GM21367 (cell line): Measurements from ENCODE around the gene NCBP1.
A peak's percentile ranks its signal among the peaks of the same experiment; 100 is the strongest.
"Not testable (repeated sequence)": the region's sequence is repeated elsewhere in the genome, so short reads cannot be mapped to it uniquely, and the experiment has no call there.

Experiments used
- ATAC-seq: cut with Tn5 transposase; IDR thresholded peaks from one replicate; pipeline ENCODE4 v1.9.1; 2021; ENCODE audit not compliant: unreplicated experiment

The NCBP1 gene, protein sequence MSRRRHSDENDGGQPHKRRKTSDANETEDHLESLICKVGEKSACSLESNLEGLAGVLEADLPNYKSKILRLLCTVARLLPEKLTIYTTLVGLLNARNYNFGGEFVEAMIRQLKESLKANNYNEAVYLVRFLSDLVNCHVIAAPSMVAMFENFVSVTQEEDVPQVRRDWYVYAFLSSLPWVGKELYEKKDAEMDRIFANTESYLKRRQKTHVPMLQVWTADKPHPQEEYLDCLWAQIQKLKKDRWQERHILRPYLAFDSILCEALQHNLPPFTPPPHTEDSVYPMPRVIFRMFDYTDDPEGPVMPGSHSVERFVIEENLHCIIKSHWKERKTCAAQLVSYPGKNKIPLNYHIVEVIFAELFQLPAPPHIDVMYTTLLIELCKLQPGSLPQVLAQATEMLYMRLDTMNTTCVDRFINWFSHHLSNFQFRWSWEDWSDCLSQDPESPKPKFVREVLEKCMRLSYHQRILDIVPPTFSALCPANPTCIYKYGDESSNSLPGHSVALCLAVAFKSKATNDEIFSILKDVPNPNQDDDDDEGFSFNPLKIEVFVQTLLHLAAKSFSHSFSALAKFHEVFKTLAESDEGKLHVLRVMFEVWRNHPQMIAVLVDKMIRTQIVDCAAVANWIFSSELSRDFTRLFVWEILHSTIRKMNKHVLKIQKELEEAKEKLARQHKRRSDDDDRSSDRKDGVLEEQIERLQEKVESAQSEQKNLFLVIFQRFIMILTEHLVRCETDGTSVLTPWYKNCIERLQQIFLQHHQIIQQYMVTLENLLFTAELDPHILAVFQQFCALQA

DNA sequence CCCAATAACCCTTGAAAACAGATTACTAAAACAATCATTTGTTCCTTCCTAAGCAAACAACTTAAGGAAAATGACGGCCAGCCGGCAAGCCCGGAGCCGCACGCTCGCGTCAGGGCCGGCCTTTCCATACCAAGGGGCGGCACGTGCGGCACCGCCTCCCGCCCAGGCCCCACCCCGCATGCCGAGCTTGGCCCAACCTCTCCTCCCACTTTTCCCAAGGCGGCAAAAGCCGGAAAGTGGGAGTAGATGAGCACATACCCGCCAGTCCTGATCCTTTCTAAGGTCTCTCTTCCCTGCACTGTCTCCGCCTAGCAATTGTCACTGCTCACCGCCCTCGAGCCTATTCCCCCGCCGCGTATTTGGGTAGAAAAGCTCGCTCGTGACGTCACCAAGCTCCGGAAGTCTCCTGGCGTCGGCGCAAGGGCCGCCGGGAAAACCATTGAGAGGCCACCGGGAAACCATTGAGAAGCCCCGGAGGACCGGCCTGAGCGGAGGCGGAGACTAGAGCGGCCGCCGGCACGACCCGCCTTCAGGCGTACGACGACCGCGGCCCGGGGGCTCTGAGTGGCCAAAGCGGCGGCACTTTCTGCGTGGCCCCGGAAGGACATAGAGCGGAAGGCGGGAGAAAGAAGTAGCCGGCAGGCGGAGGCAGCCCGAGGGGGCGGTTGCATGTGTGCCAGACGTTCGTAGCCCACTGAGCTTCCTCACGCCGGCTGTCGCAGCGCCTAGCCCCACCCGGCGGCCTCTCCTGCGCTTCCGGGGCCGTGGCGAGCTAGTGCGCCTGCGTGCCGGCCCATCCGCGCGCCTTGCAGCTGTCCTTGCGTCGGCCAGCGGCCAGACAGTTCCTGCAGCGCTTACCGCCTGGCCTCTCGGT is at the start of gene NCBP1, which contains the start of gene TSTD2:
Gene NCBP1, plus strand, starts transcription at position 837 of the 874 bp plus-strand sequence. CDS start 61 bp downstream, outside the sequence.
Gene TSTD2, minus strand, starts transcription at position 384 of the 874 bp plus-strand sequence. CDS start 5,806 bp downstream, outside the sequence.
- ATAC-seq, result peak; percentile 79

DNA sequence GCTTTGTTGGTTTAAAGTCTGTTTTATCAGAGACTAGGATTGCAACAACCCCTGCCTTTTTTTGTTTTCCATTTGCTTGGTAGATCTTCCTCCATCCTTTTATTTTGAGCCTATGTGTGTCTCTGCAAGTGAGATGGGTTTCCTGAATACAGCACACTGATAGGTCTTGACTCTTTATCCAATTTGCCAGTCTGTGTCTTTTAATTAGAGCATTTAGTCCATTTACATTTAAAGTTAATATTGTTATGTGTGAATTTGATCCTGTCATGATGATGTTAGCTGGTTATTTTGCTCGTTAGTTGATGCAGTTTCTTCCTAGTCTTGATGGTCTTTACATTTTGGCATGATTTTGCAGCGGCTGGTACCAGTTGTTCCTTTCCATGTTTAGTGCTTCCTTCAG is 48.8 kb upstream of the NCBP1 start:
- ATAC-seq, result not testable (repeated sequence)

DNA sequence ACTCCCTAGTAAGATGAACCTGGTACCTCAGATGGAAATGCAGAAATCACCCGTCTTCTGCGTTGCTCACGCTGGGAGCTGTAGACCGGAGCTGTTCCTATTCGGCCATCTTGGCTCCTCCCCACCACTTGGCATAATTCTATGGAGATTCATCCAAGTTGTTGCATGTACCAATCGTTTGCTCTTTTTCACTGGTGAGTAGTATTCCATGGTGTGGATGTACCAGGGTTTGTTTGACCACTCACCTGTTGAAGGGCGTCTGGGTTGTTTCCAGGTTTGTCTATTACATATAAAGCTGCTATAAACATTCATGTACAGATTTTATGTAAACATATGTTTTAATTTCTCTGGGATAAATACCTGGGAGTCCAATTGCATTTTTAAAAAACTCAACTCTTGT is 46.7 kb upstream of the NCBP1 start:
- not testable (repeated sequence) for ATAC-seq

DNA sequence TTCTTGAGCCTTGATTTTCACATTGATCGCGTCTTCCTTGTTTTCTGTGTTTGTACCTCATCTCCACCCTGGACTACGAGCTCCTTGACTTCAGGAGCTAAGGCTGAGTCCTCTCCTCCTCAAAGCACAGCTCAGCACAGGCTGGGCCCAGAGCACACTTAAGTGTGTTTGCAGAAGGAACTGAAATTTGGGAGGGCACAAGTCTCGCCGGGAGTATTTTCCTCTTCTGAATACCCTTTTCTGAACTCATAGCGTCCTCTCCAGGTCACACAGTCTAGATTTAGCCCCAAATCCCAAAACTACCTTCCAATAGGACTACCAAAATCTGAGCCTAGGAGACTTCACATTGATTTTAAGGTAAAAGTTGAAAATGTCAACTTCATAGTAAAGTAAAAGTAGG is 42.1 kb upstream of the NCBP1 start:
- no peak for ATAC-seq

DNA sequence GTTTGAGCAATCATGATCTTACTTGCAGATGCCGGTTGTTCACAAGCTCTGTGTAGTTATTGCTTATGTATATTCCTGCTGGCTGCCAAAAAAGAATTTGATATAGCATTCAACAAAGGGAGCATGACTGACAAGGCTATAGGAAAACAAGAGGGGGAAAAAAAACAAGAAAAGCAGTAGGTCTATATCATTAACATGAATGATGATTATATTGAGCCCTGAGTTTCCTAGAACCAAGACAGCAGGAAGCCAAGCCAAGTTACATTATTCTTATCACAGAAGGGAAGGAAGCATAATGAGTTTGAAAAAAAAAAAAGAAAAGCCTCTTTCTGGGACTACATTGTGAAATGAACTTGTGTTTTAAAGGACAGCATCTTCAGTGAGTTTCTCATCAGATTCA is 41.5 kb upstream of the NCBP1 start:
- no peak for ATAC-seq

DNA sequence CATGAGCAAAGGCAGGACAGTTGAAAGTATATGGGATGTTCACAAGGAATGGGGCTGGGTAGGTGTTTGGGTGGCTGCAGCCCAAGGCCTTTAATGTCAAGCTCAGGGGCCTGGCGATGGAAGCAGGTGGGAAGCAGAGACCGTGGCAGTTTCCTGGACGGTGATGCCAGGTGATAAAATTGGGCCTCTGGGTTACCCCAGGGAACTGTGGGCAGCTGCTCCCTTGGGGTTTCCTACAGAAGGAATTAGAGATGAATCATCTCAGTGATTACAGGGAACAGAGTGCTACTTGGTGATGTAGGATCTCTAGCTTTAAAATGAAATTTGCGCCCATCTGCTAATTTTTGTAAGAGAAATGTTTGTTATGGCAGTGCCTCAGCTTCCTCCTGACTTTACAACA is 39.7 kb upstream of the NCBP1 start:
- no peak for ATAC-seq

DNA sequence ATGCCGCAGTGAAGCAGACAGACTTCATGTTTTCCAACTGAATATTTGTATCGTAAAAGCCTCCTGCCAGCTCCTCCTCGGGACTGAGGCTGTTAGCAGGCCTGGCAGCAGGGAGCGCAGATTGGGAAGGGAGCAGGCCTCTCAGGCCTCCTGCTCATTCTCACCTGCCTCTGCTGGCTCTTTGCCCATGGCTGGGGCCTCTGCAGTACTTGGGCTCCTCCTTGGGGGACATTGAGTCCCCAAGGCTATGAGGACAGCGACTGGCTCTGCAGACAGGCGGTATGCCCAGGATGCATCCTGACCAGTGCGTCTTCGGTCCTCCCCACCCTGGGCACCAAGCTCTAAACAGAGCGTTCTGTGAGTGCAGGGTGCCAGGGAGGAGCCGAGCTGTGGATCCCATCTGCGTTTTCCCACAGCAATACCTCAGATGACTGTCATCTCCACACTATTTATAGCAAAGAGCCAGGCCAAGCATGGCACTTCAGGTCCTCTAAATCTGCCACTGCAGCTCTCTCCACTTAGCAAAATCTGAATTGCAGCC is 39.2 kb upstream of the NCBP1 start:
- no peak for ATAC-seq

DNA sequence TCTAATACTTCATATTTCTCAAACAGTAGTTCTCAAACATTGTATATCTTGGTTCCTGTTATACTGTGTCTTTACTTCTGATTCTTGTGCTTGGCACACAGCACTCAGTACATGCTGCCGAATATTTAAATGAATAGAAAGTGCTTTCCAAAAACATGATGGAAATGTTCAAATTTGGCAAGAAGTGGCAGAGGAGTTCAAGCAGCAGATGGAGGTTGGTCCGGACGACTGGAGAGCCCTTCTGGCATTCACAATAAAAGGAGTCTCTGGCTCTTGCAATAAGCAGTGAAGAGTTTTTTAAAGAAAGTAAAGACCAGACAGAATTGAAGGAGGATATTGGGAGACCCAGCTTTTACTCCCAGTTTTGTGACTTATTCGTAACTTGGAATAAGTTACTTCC is 36.7 kb upstream of the NCBP1 start:
- ATAC-seq, result no peak

DNA sequence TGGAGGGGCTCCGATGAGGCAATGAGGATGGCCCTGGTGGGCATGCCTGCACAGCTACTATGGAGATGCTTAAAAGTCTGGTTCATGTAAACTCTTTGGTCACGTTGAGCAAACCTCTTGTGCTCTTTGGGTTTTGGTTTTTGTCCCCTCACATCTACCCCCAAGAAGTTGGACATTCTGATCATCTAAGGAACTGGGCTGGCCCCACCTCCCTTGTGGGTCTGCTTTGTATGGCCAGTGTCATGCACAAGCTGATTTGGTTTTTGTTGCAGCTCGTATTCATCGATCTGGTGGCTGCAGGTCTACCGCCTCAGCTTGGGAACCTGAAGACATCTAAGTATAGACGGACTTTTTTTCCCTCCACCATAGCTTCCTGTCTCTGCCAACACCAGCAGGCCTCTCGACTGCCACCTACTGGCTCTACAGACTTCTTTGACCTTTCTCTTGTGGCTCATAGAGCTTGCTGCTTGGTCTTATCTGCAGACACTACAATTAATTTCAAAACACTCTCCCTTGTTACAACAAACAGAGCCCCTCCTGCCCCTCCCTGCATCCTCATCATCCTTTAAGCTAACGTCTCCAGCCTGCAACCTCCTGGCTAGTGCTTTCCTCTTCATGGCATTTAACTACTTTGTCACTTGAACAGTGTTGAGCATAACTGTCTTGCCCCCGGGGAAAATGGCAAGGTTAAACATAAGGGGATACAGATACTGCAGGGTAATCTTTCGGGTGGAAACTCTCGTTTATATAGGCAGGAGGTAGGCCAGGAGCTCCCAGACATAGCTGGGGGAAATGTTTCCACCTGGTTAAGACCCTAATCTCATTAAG is 34.9 kb upstream of the NCBP1 start:
- ATAC-seq, result peak; percentile 81

DNA sequence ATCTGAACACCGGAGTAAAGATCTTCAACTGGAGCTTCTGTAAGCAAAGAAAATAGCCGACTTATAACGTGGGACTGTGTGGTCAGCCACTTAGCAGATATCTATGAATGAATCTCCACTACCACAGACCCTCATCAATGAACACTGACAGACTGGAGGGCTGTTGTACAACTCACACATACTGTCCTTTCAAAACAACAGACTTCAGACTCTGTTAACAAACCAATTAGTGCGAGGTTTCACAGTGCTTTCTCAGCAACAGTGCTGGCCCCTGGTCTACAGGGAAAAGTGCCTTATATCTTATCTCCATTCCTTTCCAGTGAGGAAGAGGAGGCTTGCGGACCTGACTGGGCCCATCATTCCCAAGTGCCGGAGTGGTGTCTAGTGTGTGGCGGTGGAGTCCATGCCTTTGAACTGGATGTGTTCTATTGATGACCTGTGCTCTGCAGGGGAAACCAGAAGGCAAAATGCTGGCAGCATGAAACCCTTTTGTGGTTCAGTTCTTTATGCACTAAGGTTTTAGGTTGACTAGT is 34.2 kb upstream of the NCBP1 start:
- no peak for ATAC-seq

DNA sequence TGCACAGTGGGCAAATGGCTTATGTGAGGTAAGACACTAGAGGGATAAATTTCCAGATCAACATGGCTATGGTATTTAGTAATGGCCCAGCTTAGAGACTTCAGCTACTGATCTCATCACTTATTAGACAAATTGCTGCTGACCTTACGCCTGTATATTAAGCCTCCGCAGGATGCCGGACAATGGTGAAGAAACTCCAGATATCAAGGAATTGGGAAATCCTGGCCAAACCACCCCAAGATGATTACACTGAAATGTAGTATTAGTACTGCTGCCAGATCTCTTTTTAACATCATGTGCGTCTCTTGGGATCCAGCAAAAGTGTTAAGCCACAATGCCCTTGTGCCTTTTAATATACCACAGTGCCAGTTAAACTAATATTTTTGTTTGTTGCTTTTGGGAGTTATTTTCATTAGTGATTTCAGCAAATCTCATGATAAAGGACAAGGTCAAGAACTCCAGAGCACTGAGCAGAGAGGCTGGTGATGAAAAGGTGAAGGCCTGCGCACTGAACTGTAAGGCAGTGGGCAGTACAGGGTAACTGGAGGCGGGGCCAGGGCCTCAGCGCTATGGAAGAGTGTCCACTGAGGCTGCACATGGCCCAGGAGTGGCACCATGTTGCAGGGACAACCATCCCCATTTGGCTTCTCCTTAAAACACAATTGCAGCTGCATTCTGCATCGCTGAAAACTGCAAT is 32.9 kb upstream of the NCBP1 start:
- ATAC-seq, result no peak

DNA sequence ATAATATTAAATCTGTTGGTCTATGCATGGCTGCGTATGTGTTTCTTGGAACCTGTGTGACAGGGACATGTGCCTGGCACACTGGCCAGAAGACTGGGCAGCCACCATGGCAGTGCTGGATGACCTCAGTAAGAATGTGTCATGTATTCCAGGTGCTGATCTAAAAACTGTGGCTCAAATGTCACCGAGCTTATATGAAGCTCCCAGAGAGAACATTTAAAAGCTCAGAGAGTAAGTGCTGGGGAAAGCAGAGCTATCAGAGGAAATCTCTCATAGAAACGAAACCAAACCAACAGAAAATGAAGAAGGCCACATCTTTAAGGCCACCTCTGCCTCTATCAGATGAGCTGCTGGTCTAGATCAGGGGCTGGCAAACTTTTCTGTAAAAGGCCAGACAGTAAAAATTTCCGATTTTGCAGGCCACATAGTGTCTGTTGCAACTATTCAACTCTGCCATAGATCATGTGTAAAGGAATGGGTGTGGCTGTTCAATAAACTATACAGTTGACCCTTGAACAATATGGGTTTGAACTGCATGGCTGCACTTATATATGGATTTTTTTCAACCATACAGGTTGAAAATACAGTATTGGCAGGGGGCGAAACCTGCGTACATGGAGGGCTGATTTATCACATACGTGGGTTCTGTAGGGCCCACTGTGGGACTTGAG is 32.3 kb upstream of the NCBP1 start:
- no peak for ATAC-seq

DNA sequence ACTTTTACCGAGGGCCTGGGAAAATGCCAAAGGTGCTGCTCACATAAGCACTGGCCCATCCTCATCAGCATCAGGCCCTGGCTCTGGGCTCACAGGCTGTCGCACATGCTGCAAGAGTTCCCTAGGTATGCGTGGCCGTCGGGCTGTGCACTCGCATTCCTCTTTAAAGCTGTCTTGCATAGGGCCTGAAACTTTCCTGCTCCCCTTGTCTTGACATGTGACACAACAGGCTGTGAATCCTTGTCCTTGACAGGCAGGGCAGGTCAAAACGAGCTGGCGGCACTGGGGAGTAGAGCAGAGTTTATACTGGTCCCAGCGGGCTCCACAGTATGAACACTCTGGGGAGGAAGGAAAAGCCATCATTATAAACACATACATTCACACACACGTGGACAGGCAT is 31.2 kb upstream of the NCBP1 start:
- no peak for ATAC-seq

DNA sequence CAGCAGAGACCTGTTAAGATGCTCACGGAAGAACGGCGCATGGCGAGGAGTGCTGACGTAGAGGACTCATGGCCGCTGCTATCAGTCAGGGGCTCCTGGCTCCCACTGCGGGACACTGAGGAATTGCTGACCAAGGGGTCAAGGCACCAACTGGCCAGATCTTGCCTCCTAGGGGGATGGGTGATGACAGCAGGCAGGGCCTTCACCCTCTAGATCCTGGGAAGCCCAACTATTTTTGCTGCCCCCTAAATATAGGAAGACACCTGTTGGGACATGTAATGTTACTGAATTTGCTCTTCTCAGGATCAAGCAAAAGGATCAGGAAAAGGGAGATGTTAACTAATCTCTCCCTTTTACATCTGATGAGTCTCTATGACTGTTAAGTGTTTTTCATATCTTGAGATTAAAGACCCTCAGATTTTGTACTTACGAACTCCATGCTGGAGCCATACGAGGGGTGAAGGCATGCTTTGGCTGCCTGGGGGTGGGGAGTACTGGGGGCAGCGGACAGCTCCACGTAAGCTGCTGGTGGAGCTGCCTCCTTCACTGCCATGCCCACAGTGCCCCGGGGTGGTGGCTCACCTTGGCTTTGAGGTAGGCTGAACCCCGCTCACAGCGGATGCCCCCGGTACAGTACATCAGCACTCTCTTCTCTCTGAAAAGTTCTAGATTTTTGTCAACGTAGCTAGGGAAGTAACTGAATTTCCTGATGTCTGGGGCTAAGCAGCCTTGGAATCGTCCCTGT is 28.5 kb upstream of the NCBP1 start:
- ATAC-seq, result no peak

DNA sequence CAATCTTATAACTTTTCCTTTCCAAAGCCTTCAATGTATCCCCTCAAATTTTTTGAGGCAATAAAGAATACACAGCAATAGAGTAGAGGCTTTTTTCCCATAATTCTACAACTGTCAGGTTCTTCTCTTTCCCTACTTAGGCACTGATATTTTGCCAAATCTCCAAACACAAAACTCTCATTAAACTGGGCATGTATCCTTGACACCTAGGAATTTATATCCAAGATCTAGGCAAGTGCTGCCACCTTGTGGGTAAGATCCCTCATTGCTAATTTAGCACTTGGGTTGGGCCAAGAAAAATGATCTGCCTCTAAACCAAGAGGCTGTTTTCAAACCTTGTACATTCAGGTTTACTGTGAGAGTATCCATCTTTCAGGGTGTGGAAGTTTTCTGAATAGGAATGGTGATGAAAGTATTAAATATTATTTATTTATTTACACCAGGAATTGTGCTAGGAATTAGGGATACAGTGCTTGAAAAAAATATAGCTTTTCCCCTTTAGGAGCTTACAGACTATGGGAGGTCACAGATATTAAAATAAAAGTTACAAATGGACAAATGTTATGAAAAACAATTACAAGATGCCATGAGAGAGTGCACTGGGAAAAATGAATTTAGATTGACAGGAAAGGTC is 18.1 kb upstream of the NCBP1 start:
- no peak for ATAC-seq

DNA sequence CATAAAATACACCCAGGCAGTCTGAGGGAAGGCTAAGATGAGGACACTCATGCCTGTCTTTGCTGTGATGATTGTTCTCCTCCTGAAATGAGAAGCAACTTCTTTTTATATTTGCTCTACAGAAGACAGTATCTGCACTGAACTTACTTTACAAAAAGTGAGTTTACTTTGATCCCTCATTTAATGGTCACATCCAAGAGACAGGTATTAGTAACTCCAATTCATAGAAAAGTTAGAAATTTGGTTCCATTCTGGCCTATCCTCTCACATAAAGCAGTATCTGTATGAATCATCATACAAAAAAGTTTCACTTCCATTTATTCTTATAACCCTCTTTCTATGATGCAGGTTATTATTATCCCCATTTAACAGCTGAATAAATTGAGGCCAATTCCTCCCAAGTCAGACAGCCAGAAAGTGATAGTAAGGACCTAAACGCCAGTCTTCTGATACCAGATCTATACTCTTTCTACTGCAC is 15.6 kb upstream of the NCBP1 start:
- no peak for ATAC-seq

DNA sequence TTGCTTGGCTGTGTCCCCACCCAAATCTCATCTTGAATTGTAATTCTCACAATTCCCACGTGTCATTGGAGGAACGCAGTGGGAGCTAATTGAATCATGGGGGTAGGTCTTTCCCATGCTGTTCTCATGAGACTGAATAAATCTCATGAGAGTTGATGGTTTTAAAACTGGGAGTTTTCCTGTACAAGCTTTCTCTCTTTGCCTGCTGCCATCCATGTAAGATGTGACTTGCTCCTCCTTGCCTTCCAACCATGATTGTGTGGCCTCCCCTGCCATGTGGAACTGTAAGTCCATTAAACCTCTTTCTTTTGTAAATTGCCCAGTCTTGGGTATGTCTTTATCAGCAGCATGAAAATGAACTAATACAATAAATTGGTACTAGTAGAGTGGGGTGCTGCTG is 13.6 kb upstream of the NCBP1 start:
- not testable (repeated sequence) for ATAC-seq
